Right lobe of liver (tissue), 4 donors: Measurements from ENCODE around the gene OAS1.

Experiments
- CTCF ChIP-seq, 4 donors: fragments of 200-600 bp in 3 of 4; fragments of 450-650 bp in 1 of 4; IDR thresholded peaks; one replicate each; pipeline versions ENCODE4 v1.5.1 to v1.8.0; 2016 to 2022; ENCODE audit warnings: antibody characterized with exemption in 4 of 4, mild to moderate bottlenecking in 2 of 4
- POLR2A ChIP-seq: fragments of 450-650 bp; IDR thresholded peaks from one replicate; pipeline ENCODE4 v1.6.1; 2017; ENCODE audit warnings: antibody characterized with exemption, mild to moderate bottlenecking
- donor health status: DM: no; HTN: no; CAD: no.
- donor health status: DM: no; HTN: no; CAD: no.
- donor health status: DM: no; HTN: yes; CAD: no.

- TF ChIP-seq CTCF (IDR thresholded peaks at IDR 0.05) (no peak), POLR2A (no peak)
These were observed 37.4 kb downstream of the OAS1 start for GRCh38 chr12:112944024-112944690.
